ENCODE data around the gene PLEKHA7. TPM values are rescaled to one million over a fixed set of nuclear protein-coding genes. Genes with fewer than 3 reads are reported as not detected.

The PLEKHA7 gene
- total and polyA plus RNA-seq, 2 experiments from 2014 or later = 40.8 to 167 TPM

DNA sequence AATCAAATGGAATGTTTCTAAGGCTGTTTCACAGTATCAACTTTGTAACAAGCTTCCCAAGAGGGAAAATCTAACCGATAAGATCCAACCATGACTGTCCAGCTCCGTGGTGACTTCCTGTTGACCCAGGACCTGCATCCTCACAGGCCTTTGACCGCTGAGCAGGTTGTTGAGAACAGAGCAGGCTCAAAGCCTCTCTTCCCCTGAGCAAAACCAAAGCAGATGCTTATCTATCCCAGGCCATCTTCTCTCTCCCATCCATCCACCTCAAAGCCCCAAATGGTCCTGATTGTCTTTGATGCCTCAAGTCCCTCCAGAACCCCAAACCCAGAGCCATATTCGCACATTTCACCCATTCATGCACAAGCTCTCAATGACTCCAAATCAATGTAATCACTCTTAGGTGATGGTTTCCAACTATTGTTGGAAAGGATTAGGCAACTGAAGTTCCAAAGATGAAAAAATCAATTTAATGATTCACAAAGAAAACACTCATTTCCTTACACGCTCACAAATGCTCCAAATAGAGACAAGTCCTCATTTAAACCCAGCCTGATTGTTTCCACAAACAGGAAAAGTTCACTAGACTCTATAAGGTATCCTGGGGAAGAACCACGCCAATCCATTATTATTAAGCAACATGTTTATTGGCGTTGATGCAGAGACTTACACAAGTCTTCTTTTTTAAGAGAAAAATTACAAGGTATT is 227.0 kb downstream of the PLEKHA7 start:
- no peak for DNase-seq (ENCODE audit: low read depth in 1 of 2, low spot score in 1 of 2)
- no peak overlapping the region for H3K4me3 ChIP-seq
- TF ChIP-seq CTCF (IDR thresholded peaks at IDR 0.05; ENCODE audit: low read depth, low read length) = no peak
- no peak overlapping the region for H3K27ac ChIP-seq
- no peaks in the 10 kb centered on the region for H3K9me3 ChIP-seq (ENCODE audit: low read depth)
- no peaks in the 10 kb centered on the region for H3K4me1 ChIP-seq (ENCODE audit: low read depth)
- peaks cover 21% of the 10 kb centered on the region for H3K36me3 ChIP-seq
- no peaks in the 10 kb centered on the region for H3K27me3 ChIP-seq

DNA sequence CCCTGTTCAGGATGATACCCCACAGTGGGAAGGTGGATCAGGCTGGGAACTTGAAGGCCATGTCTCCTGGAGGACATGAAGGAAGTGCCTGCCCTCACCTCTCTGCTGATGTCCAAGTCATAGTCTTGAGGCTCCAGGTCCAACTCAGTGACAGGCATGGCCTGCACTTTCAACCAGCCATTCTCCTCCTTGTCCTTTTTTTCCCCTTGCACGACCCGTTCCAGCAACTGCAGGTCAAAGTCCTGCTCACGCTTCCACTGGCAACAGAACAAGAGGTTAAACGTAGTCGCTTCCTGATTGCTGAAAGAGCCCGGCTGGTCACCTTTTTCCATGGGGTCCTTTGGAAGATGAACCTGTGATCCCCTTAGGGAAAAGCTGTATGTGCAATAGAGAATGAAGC is 228.1 kb downstream of the PLEKHA7 start:
- no peak for TF ChIP-seq CTCF (IDR thresholded peaks at IDR 0.05; ENCODE audit: low read depth, low read length)
- no peak for DNase-seq (ENCODE audit: low read depth in 1 of 2, low spot score in 1 of 2)
- H3K27ac ChIP-seq = peak overlapping the region; percentile 0
- no peak overlapping the region for H3K4me3 ChIP-seq
- H3K4me1 ChIP-seq (ENCODE audit: low read depth) = no peaks in the 10 kb centered on the region
- no peaks in the 10 kb centered on the region for H3K9me3 ChIP-seq (ENCODE audit: low read depth)
- no peaks in the 10 kb centered on the region for H3K27me3 ChIP-seq
- H3K36me3 ChIP-seq = peaks cover 13% of the 10 kb centered on the region

- no peaks in the 10 kb centered on the region for H3K9me3 ChIP-seq (ENCODE audit: low read depth)
- peak; percentile 94 for TF ChIP-seq CTCF (IDR thresholded peaks at IDR 0.05; ENCODE audit: low read depth, low read length)
- H3K27ac ChIP-seq = peak overlapping the region; percentile 0
- H3K4me1 ChIP-seq (ENCODE audit: low read depth) = no peaks in the 10 kb centered on the region
- H3K36me3 ChIP-seq = peaks cover 9% of the 10 kb centered on the region
- no peak overlapping the region for H3K4me3 ChIP-seq
- peak; percentile 71 to 87 for DNase-seq (ENCODE audit: low read depth in 1 of 2, low spot score in 1 of 2)
- no peaks in the 10 kb centered on the region for H3K27me3 ChIP-seq
These were observed 228.6 kb downstream of the PLEKHA7 start for GRCh38 chr11:16785520-16786128.

DNA sequence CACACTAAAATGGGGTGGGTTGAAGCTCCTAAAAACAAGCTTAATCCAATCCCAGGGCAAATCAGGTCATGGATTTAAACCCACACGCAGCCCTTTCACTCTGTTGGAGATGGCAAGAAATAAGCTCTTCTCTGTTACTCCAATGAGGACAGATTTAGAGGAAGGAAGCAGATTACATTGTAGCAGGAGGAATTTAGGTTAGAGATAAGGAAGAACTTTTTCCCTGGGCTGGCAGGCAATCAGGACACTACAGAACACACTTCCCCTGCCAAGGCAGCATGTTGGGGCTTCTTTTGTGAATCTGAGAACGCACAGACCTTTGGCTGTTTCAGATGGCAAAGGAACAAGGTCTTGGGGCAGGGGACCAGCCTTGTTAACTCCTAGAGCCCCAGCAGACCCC is 229.5 kb downstream of the PLEKHA7 start:
- peak in 1 of 2 donors; percentile 68 for DNase-seq (ENCODE audit: low read depth in 1 of 2, low spot score in 1 of 2)
- no peak for TF ChIP-seq CTCF (IDR thresholded peaks at IDR 0.05; ENCODE audit: low read depth, low read length)
- no peaks in the 10 kb centered on the region for H3K9me3 ChIP-seq (ENCODE audit: low read depth)
- no peak overlapping the region for H3K27ac ChIP-seq
- no peaks in the 10 kb centered on the region for H3K27me3 ChIP-seq
- peaks cover 1% of the 10 kb centered on the region for H3K36me3 ChIP-seq
- H3K4me1 ChIP-seq (ENCODE audit: low read depth) = no peaks in the 10 kb centered on the region
- H3K4me3 ChIP-seq = no peak overlapping the region

- DNase-seq (ENCODE audit: low read depth in 1 of 2, low spot score in 1 of 2) = no peak
- Histone ChIP-seq H3K27me3 (no peaks in the 10 kb centered on the region), H3K4me3 (no peak overlapping the region), H3K9me3 (ENCODE audit: low read depth) (no peaks in the 10 kb centered on the region), H3K36me3 (no peaks in the 10 kb centered on the region), H3K27ac (no peak overlapping the region), H3K4me1 (ENCODE audit: low read depth) (no peaks in the 10 kb centered on the region)
- no peak for TF ChIP-seq CTCF (IDR thresholded peaks at IDR 0.05; ENCODE audit: low read depth, low read length)
These were observed 230.1 kb downstream of the PLEKHA7 start for GRCh38 chr11:16784097-16784496.

All from cardiac muscle cell (in vitro differentiated cells and primary cell).